ENCODE measurements around the gene ITFG2. TPM values are rescaled to one million over a fixed set of nuclear protein-coding genes. Genes with fewer than 3 reads are reported as not detected.
"Not testable (repeated sequence)": the region's sequence is repeated elsewhere in the genome, so short reads cannot be mapped to it uniquely, and the experiment has no call there.

Gene ITFG2
- polyA plus RNA-seq (2013, experiment 1 of 2), result 13.6 TPM
- polyA plus RNA-seq (2013, experiment 2 of 2), result 9.1 TPM

DNA sequence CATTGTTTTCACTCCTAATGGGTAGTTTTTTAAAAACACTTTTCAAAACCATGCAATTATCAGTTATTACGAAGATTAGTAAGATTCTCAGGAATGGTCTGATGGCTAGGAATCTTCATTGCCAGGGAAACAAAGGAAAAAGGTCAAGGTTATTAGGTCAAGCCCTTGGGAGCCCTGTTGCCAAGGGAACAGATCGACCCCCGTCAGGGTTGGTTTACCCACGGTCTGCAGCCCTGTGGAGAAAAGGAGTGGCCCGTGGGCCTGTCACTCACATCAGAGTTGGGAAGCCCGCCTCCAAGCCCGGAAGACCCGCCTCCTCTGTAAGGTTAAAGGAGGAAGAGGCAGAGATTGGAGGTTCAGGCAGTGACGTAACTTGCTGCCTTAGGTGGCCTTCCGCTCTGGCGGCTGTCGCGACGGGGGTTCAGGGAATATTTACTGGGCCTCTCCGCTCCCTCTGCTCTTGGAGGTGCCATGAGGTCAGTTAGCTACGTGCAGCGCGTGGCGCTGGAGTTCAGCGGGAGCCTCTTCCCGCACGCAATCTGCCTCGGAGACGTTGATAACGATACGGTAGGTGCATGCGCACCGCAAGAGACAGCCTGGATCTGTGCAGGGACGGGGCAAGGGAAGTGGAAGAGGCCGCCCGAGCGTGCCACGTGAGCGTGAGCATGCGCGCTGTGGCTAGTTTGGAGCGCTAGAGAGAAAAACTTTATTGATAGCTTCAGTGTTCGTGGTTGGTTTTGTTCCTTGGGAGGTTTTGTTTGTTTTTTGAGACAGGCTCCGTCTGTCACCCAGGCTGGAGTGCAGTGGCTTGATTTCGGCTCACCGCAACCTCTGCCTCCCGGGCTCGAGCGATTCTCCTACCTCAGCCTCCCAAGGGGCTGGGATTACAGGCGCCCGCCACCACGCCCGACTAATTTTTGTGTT lies at the start of gene ITFG2:
TSS of gene ITFG2 (plus strand) at position 379 of the 924 bp plus-strand sequence. CDS start at position 472, 93 bp downstream.
- H3K4me3 ChIP-seq (ENCODE audit: extremely low read depth, insufficient read depth, low read length, poor library complexity, severe bottlenecking), result peak within 1 kb of the TSS; percentile 74
- H3K9me3 ChIP-seq (ENCODE audit: control insufficient read depth, low read length), result no peaks in the 10 kb centered on the region
- H3K27ac ChIP-seq (ENCODE audit: low read depth, low read length, severe bottlenecking), result peak within 1 kb of the TSS; percentile 99
- peaks cover 26% of the 10 kb centered on the region for H3K36me3 ChIP-seq (ENCODE audit: control insufficient read depth, insufficient read depth, low read length)
- 0 to 1% methylated on average over 37 to 42 of the region's 48 CpGs for WGBS, 2 experiments (ENCODE audit: insufficient coverage in 2 of 2)
- H3K4me1 ChIP-seq (ENCODE audit: control insufficient read depth, insufficient read depth, low read length, poor library complexity, severe bottlenecking), result no peaks in the 10 kb centered on the region

DNA sequence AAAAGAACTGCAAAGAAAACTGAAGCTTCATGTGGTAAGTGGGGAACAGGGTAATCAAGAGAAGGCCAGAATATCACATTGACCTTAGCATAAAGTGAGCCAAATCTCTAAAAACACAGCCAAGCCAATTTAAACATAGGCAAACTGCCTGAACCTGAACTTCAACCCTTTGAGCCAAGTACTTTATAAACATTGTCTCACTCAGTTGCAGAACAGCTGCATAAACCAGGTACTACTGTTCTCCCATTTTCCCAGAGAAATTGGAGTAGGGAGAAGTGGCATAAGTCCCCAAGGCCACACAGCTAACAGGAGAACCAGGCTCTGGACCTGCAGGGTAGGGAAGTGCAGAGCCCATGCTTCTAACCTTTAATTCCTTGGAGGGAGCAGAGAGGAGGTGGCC lies 48.1 kb upstream of the ITFG2 start:
- no peaks in the 10 kb centered on the region for H3K9me3 ChIP-seq (ENCODE audit: control insufficient read depth, low read length)
- no peaks in the 10 kb centered on the region for H3K4me1 ChIP-seq (ENCODE audit: control insufficient read depth, insufficient read depth, low read length, poor library complexity, severe bottlenecking)
- H3K36me3 ChIP-seq (ENCODE audit: control insufficient read depth, insufficient read depth, low read length), result no peaks in the 10 kb centered on the region
- H3K27ac ChIP-seq (ENCODE audit: low read depth, low read length, severe bottlenecking), result no peak overlapping the region
- no peak overlapping the region for H3K4me3 ChIP-seq (ENCODE audit: extremely low read depth, insufficient read depth, low read length, poor library complexity, severe bottlenecking)

DNA sequence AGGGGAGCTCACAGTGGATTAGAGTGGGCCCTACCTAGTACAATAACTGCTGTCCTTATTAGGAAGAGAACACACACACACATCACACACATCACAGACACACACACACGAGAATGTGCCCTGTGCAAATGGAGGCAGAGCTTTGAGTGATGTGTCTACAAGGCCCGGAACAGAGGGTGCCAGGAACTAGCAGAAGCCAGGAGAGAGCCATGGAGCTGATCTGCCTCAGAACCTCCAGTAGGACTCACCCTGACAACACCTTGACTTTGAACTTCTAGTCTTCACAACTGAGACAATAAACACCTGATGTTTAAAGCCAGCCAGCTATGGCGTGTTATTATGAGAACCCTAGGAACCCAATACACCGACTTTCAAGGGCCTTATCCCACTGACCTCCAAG lies 47.4 kb upstream of the ITFG2 start:
- Histone ChIP-seq H3K27ac (ENCODE audit: low read depth, low read length, severe bottlenecking) (no peak overlapping the region), H3K36me3 (ENCODE audit: control insufficient read depth, insufficient read depth, low read length) (no peaks in the 10 kb centered on the region), H3K4me1 (ENCODE audit: control insufficient read depth, insufficient read depth, low read length, poor library complexity, severe bottlenecking) (no peaks in the 10 kb centered on the region), H3K4me3 (ENCODE audit: extremely low read depth, insufficient read depth, low read length, poor library complexity, severe bottlenecking) (no peak overlapping the region), H3K9me3 (ENCODE audit: control insufficient read depth, low read length) (no peaks in the 10 kb centered on the region)
- 75 to 96% methylated on average over 2 to 3 of the region's 4 CpGs for WGBS, 2 experiments (ENCODE audit: insufficient coverage in 2 of 2)

GRCh38 chr12:2765608-2766007 lies 46.9 kb upstream of the ITFG2 start:
- Histone ChIP-seq H3K9me3 (ENCODE audit: control insufficient read depth, low read length) (no peaks in the 10 kb centered on the region), H3K4me1 (ENCODE audit: control insufficient read depth, insufficient read depth, low read length, poor library complexity, severe bottlenecking) (no peaks in the 10 kb centered on the region), H3K4me3 (ENCODE audit: extremely low read depth, insufficient read depth, low read length, poor library complexity, severe bottlenecking) (no peak overlapping the region), H3K27ac (ENCODE audit: low read depth, low read length, severe bottlenecking) (no peak overlapping the region), H3K36me3 (ENCODE audit: control insufficient read depth, insufficient read depth, low read length) (no peaks in the 10 kb centered on the region)
- WGBS, 2 experiments (ENCODE audit: insufficient coverage in 2 of 2), result 74 to 81% methylated on average over 4 to 5 of the region's 6 CpGs

GRCh38 chr12:2768224-2768961 lies 44.1 kb upstream of the ITFG2 start:
- H3K4me1 ChIP-seq (ENCODE audit: control insufficient read depth, insufficient read depth, low read length, poor library complexity, severe bottlenecking), result no peaks in the 10 kb centered on the region
- WGBS, 2 experiments (ENCODE audit: insufficient coverage in 2 of 2), result 77% methylated on average over 5 to 6 of the region's 10 CpGs
- H3K4me3 ChIP-seq (ENCODE audit: extremely low read depth, insufficient read depth, low read length, poor library complexity, severe bottlenecking), result no peak overlapping the region
- H3K27ac ChIP-seq (ENCODE audit: low read depth, low read length, severe bottlenecking), result no peak overlapping the region
- no peaks in the 10 kb centered on the region for H3K36me3 ChIP-seq (ENCODE audit: control insufficient read depth, insufficient read depth, low read length)
- no peaks in the 10 kb centered on the region for H3K9me3 ChIP-seq (ENCODE audit: control insufficient read depth, low read length)

DNA sequence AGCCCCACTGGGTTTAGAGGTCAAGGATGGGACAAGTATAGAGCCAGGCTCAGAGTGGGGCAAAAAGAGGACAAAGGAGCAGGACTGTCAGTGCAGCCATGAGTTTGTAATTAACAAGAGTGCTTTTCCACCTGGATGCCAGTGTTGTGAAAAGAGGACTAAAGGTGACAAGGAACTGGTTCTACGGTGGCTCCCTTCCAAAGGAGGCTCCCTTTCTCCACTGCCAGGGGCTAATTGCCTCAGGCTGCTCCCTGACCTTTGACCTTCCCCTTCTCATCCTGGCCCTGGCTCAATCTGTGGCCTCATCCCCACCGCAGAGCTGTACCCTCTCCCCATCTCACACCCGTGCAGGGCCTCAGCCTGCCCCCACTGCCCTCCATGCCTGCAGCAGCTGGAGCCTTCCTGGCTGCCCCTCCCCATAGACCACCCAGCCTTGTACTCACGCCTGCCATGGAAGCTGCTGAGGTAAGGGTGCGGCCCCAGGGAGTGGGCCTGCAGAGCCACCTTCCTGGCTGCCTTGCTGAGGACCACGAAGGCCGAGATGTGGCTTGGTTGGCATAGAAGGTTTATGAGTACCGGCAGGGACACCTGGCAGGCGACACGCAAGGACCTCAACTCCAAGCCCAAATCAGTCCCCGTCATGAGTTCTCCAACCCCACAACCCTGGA lies 42.5 kb upstream of the ITFG2 start:
- 86 to 89% methylated on average over 9 to 11 of the region's 11 CpGs for WGBS, 2 experiments (ENCODE audit: insufficient coverage in 2 of 2)
- Histone ChIP-seq H3K4me1 (ENCODE audit: control insufficient read depth, insufficient read depth, low read length, poor library complexity, severe bottlenecking) (no peaks in the 10 kb centered on the region), H3K4me3 (ENCODE audit: extremely low read depth, insufficient read depth, low read length, poor library complexity, severe bottlenecking) (no peak overlapping the region), H3K9me3 (ENCODE audit: control insufficient read depth, low read length) (no peaks in the 10 kb centered on the region), H3K36me3 (ENCODE audit: control insufficient read depth, insufficient read depth, low read length) (no peaks in the 10 kb centered on the region), H3K27ac (ENCODE audit: low read depth, low read length, severe bottlenecking) (no peak overlapping the region)

GRCh38 chr12:2770544-2770943 lies 41.9 kb upstream of the ITFG2 start:
- 100% methylated on average over 1 of the region's 3 CpGs; no CpG with 5 or more reads in 1 of the 2 experiments for WGBS, 2 experiments (ENCODE audit: insufficient coverage in 2 of 2)
- H3K36me3 ChIP-seq (ENCODE audit: control insufficient read depth, insufficient read depth, low read length); H3K9me3 ChIP-seq (ENCODE audit: control insufficient read depth, low read length); H3K4me1 ChIP-seq (ENCODE audit: control insufficient read depth, insufficient read depth, low read length, poor library complexity, severe bottlenecking); H3K27ac ChIP-seq (ENCODE audit: low read depth, low read length, severe bottlenecking); H3K4me3 ChIP-seq (ENCODE audit: extremely low read depth, insufficient read depth, low read length, poor library complexity, severe bottlenecking): not testable (repeated sequence)

DNA sequence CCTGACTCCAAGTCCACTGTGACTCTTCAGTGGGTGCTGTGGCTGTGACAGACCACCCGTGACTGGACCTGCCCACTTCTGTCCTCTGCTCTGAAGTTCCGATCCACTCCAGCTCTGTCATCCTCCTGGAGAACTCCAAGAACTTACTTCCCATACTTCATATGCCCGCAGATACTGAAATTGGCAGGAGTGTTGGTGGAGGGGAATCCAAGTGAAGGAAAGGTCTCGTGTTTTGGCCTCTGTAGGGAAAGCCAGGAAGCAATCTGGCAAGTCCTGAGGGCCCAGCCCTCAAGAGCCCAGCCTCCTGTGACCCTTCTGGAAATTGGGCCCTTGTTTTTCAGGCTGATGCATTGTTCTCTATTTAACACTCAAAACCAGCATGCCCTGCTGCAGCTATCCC lies 40.1 kb upstream of the ITFG2 start:
- no peaks in the 10 kb centered on the region for H3K9me3 ChIP-seq (ENCODE audit: control insufficient read depth, low read length)
- no peak overlapping the region for H3K4me3 ChIP-seq (ENCODE audit: extremely low read depth, insufficient read depth, low read length, poor library complexity, severe bottlenecking)
- 83 to 90% methylated on average over 2 of the region's 4 CpGs for WGBS, 2 experiments (ENCODE audit: insufficient coverage in 2 of 2)
- no peak overlapping the region for H3K27ac ChIP-seq (ENCODE audit: low read depth, low read length, severe bottlenecking)
- H3K36me3 ChIP-seq (ENCODE audit: control insufficient read depth, insufficient read depth, low read length), result no peaks in the 10 kb centered on the region
- H3K4me1 ChIP-seq (ENCODE audit: control insufficient read depth, insufficient read depth, low read length, poor library complexity, severe bottlenecking), result no peaks in the 10 kb centered on the region

DNA sequence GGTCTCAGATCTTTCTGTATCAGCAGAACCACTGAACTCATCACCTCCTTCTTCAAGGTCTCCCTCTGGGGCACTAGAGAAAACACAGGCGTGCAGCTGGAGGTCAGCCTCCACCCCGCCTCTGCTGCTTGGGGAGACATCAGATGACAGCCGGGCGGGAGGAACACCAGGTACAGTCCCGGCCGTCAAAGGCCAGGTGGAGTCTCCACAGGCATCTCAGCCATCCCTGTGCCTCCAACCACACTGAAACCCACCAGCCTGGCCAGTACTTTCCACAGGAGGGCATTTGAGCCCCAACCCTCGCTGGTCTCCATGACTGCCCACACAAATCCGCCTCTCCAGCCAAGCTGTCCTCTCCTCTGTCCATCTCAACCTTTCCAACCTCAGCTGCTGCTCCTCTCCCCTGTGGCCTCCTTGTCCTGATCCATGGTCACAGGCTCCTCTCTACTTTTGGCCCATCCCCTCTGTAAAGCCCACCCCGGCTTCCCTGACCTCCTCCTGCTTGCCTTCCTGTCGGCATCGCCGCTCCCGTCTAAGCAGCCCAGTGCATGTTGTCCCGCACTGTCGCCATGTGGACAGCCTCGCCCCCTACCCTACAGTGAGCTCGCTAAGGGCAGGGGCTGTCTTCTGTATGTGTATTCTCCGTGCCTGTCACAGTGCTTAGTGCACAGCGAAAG lies 39.1 kb upstream of the ITFG2 start:
- no peak overlapping the region for H3K27ac ChIP-seq (ENCODE audit: low read depth, low read length, severe bottlenecking)
- no peaks in the 10 kb centered on the region for H3K4me1 ChIP-seq (ENCODE audit: control insufficient read depth, insufficient read depth, low read length, poor library complexity, severe bottlenecking)
- 86 to 87% methylated on average over 17 to 19 of the region's 19 CpGs for WGBS, 2 experiments (ENCODE audit: insufficient coverage in 2 of 2)
- no peaks in the 10 kb centered on the region for H3K36me3 ChIP-seq (ENCODE audit: control insufficient read depth, insufficient read depth, low read length)
- no peak overlapping the region for H3K4me3 ChIP-seq (ENCODE audit: extremely low read depth, insufficient read depth, low read length, poor library complexity, severe bottlenecking)
- H3K9me3 ChIP-seq (ENCODE audit: control insufficient read depth, low read length), result no peaks in the 10 kb centered on the region

- H3K4me3 ChIP-seq (ENCODE audit: extremely low read depth, insufficient read depth, low read length, poor library complexity, severe bottlenecking), result no peak overlapping the region
- no peaks in the 10 kb centered on the region for H3K4me1 ChIP-seq (ENCODE audit: control insufficient read depth, insufficient read depth, low read length, poor library complexity, severe bottlenecking)
- H3K9me3 ChIP-seq (ENCODE audit: control insufficient read depth, low read length), result no peaks in the 10 kb centered on the region
- WGBS, 2 experiments (ENCODE audit: insufficient coverage in 2 of 2), result 83 to 95% methylated on average over 5 to 6 of the region's 8 CpGs
- H3K27ac ChIP-seq (ENCODE audit: low read depth, low read length, severe bottlenecking), result no peak overlapping the region
- H3K36me3 ChIP-seq (ENCODE audit: control insufficient read depth, insufficient read depth, low read length), result no peaks in the 10 kb centered on the region
Observed at GRCh38 chr12:2775431-2775830, 37.0 kb upstream of the ITFG2 start.
